IPS DF 19.7 (cell line): ENCODE data around the gene PSAP.

Experiments
- DNase-seq: peaks from one replicate; pipeline ENCODE4 v3.0.0-alpha.2; 2013; ENCODE audit warnings: low read depth, low spot score

PSAP gene

DNA sequence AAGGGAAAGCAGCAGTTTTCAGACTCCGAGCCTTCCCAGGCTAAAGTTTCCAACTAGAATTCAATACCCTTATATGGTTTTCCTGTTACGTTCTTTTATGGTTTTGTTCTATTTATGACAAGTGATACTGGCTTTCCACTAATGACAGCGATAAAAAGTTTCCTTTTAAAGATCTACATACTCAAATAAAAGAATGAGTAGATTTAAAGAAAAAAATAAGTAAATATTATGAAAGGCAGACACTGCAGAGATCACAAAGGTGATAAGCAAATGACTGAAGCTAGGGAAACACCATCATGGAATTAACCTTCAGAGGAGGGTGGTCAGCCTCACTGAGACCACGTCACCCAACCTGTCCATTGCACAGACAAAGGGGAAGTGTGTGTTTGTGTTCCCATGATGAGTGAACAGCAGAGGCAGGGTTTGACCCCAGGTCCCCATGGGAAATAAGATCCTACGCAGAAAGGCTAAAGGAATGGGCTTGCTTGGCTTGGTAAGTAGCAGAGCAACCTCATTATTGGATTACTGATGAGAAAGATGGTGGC lies 81.7 kb downstream of the PSAP start:
- DNase-seq, result no peak

DNA sequence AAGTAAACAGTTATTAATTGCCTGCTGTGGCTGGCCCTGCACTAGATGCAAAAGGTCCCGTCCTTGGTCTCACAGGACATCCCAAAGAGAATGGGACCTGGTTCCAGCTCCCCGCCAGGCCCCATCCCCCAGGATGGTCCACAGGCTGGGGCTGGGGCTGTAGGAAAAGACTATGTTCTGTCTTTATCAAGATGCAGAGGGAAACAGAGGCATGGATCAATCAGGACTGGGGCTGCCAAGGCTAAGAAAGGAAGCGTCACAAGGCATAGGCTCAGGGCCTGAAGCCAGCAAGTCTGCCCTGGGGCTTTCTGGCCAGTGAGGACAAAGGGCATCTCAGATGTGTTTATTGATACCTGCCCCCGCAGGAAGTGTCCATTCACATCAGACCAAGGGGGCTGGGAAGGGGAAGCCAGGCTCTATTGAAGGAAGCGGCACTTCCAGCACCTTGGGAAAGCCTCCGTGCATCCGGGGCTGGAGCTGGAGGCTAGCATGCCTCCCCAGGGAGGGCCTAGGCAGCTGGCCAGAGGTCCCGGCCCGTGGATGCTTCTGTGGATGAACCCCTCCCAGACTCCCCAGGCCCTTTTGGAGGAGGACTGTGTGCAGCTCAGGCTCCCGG lies 83.5 kb downstream of the PSAP start:
- no peak for DNase-seq

DNA sequence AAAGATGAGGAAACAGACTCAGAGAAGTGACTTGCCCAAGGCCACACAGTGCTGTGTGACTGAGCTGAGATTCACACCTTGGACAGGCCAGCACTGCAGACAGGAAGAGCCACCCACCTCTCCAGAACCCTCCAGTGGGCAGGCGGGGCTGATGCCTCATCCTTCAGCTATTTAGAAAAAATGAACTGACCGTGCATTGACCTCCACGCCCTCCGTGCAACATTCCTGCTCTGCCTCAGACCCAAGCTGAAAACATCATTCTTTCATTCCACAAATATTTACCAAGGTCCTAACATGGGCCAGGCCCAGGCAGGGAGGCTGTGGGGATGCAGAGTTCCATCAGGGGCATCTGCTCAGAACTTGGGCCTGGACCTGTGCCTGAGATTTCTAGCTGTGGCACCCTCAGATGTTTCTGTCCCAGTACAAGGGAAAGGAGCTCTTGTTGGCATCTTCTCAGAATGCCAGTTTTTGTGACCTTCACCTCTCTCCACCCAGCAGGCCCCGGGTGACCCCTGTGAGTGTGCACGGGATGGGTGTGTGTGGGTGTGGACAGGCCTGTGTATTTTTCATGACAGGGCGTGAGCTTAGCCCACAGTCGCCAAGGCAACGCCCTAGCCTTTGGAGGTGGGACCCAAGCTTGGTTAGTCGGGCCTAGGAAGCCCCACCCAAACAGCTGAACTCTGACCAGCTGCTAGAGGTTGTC lies 84.2 kb downstream of the PSAP start:
- DNase-seq, result no peak
